Glomerular visceral epithelial cell (primary cell): Measurements from ENCODE around the gene NREP.

Source experiments
- DNase-seq: peaks from one replicate; pipeline ENCODE4 v3.0.0-alpha.2; 2016; ENCODE audit errors: extremely low spot score

Gene NREP

GRCh38 chr5:111765613-111766571 is 8.9 kb upstream of the NREP start:
- no peak for DNase-seq

GRCh38 chr5:111764019-111764418 is 7.0 kb upstream of the NREP start:
- no peak for DNase-seq

- DNase-seq: no peak
Observed at GRCh38 chr5:111762895-111763294, 5.9 kb upstream of the NREP start.

DNA sequence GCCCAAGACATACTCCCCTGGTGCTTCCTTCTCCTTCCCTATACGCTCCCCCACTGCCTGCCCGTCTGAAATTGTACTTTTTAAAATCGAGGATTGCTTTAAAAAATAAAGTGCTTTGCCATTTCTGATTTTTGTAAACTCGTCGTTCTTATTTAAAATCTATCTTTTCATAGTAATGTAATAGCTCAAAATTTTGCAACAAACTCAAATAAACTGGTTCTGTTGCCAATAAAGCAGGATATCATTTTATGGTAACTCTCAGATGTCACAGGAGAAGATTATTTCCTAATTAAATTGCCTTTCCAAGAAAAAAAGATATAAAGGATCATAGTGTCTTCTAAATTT is 1.3 kb upstream of the NREP start:
- no peak for DNase-seq

DNA sequence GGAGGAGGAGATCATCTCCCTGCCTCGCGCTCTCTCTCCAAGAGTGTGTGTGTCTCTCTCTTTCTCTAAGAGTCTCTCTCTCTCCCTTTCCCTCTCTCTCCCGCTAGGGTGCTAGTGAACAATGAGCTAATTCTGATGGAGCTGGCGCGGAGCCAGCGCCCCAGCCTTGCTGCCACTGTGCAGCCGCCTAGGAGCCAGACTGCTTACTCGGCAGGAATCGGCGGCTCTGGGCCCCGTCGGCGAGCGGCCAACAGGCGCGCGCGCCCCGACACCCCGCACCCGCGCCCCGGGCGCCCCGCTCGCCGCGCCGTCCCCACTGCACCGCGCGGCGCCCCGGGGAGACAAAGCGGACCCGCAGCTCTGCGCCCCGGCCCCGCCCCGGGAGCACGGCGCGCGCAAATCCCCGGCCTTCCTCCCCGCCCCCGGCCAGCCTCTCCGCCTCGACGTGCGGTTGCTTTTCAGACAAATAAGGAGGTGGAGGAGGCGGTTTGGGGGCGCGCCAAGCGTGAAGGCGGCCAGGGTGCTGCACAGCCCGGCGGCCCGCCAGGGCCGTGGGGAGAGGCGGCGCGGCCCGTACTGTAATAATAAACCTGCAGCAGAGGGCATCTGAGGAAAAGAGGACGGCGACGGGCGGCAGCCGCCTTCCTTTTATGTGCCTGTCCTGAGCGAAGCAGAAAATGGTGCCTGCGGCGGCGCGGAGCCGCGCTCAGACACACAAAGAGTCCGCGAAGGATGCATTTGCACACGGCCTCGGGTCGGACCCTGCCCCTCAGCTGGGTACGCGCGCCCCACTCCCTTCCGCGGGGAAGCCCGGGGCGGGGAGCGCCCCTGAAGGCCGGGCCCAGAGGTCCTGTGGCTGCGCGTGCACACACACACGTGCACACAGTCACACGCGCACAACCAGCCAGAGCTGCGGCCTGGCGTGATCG is 625 bp upstream of the NREP start:
- DNase-seq: peak; percentile 99

GRCh38 chr5:111755942-111756381 is 1.0 kb downstream of the NREP start:
- DNase-seq: no peak

DNA sequence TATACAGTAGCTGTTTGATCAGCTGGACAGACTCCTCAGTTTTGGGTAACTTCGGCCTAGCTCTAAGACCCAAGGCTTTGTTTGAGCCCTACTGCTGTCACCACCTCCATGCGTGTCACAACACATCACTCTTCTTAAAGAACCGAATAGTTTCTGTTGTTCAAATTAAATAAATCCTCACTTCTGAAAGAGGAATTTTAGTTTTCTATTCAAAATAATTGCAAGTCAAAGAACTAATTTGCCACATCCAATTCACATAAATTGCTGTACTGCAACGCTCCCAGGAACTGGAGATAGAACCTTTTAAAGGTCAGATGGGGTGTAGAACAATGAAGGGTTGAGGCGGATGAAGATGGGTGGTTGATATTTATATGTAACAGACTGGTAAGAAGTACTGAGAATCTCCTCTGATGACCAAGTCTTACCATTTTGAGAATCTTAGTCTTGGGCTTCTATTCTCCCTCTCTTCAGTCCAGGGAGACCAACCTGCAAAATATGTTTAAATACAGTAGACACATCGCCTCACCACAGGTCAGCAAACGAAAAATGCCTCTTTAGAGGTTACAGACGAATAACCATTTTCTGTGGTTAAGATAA is 1.6 kb downstream of the NREP start:
- no peak for DNase-seq

GRCh38 chr5:111753884-111754589 is 3.0 kb downstream of the NREP start:
- no peak for DNase-seq

- no peak for DNase-seq
Observed at GRCh38 chr5:111752426-111752965, 4.5 kb downstream of the NREP start.

DNA sequence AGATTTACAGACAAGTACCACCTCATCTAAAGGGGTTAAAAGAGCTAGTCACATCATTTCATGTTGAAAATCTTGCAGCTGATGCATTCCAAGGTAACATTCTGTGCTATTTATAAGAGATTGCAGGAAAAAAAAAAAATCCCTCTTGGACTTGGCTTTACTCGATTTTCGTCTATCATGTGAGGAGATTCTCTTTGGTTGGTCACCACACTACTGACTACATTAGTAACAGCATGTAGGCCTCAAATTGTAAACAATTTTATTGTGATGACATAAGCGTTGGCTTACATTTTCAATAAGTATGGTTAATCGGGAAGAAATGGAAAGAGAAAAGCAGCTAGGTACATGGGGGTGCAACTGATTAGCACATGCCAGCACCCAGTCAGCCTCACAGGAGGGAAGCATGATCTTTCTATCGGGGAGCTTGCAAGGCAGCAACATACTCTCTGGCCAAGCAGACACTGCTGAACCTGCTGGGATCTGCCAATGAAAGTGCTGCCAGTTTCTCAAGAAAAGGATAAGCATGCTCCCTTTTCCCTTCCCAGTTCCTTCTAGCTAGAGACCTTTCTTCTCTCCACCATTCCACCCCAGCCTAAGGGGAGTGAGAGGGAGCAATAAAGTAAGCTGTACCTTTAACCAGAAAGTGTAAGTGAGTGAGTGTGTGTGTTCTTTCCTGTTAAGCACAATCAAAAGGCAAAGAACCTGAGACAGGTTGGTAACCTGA is 7.5 kb downstream of the NREP start:
- no peak for DNase-seq

DNA sequence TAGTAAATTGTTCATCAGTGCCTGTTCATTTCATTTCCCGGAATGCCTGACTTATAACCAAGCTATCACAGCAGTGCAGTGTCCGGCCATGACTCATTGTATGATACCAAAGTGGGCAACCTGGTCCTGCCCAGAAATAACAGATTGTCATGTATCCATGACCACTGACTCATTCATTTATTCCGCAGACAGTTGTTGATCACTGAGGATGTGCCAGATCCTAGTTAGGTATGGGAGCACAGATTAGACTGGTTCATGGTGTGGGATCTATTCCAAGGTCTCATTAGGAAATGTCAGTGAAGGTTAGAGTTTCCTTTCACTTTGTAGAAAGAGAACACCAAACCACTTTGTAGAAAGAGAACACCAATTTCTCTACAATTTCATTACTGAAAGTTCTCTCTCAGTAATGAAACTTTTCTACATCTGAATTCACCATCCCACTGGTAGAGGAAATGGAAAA is 8.7 kb downstream of the NREP start:
- peak; percentile 96 for DNase-seq

GRCh38 chr5:111747337-111747736 is 9.7 kb downstream of the NREP start:
- peak; percentile 65 for DNase-seq

DNA sequence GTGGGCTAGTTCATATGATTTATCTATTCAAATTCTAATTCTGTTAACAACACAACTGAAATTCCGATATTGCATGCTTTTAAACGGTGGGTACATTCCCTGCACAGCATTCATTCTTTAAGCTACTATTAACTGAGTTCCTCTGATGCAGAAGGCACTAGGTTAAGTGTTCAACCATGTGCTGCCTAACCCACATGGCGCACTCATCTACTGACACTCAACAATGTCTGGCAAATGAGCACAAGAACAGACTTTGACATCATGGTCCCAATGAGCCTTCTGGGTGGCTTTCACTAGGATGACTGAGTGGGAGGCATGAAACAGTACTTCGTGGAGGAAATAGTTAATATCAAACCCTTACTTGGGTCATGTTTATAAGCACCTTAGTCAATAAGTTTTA is 10.2 kb downstream of the NREP start:
- DNase-seq: no peak

DNA sequence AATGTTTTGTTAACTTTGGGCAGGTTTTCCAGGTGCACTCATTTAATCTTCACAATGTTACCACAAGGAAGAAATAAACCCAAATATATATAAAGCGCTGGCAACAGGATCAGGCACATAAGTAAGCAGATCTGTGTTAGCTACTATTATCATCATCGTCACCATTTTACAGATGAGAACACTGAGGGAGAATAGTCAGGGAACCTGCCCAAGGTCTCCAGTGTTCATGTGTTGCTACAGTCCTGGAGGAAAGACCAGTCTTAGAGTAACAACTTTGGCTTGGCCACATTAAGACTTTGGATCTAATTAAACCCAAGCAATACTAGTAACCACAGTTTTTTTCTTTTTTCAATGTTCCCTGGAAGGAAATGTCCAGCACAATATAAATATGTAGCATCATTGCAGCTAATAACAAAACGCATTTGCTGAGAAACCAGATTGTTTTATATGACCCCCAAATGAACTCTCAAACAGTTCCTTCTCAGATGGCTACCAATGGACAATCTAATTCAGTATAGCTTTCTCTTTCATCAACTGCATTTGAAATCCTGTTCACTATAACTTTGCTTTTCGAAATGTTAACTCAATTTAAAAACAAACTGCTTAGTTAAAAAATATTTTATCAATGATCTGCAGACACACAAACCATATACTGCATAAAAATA is 11.8 kb downstream of the NREP start:
- no peak for DNase-seq

GRCh38 chr5:111744455-111744854 is 12.5 kb downstream of the NREP start:
- DNase-seq: no peak

GRCh38 chr5:111743988-111744387 is 13.0 kb downstream of the NREP start:
- DNase-seq: no peak

- no peak for DNase-seq
Observed at GRCh38 chr5:111743512-111743911, 13.5 kb downstream of the NREP start.

GRCh38 chr5:111742177-111742994 is 14.6 kb downstream of the NREP start:
- peak; percentile 83 for DNase-seq

DNA sequence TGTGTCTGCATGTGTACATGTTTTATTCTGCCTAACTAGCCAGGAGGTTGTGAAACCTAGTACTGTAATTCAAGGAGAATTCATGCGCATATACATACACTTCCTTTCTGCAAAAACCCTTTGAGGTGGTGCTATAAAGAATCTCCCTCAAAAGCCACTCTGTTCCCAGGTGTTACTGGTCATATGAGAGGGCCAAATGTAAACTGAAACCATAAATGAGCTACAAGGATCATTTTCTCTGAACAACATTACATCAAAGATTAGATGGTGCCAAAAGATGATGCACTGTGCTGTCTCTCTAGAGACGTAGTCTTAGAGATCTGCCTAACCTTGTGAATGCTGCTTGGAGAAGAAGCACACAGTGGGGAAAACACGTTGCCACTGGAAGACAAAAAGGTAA is 15.7 kb downstream of the NREP start:
- no peak for DNase-seq
